ENCODE data around the gene ZNF45. TPM values are rescaled to one million over a fixed set of nuclear protein-coding genes. Genes with fewer than 3 reads are reported as not detected.

Gene ZNF45
- total and polyA plus RNA-seq, 2 of the 13 experiments (the other 11 are each of a cell fraction or from before 2014, with no cell fraction given): 2.4 to 11.3 TPM

GRCh38 chr19:43910884-43911283 is 24.2 kb downstream of the ZNF45 start:
- no peak overlapping the region for H3K4me2 ChIP-seq (ENCODE audit: low read depth, low read length)
- no peak for TF ChIP-seq ZNF512 (CRISPR knock-in tag; IDR thresholded peaks at IDR 0.05)
- no peak for TF ChIP-seq ZNF282 (IDR thresholded peaks at IDR 0.05; ENCODE audit: partially characterized antibody)
- no peak for TF ChIP-seq KDM4B (CRISPR knock-in tag; IDR thresholded peaks at IDR 0.05)
- no peak for TF ChIP-seq ZNF547 (CRISPR knock-in tag; IDR thresholded peaks at IDR 0.05)
- TF ChIP-seq PREB (CRISPR knock-in tag; IDR thresholded peaks at IDR 0.05): no peak
- no peak for TF ChIP-seq ZBTB14 (CRISPR knock-in tag; IDR thresholded peaks at IDR 0.05)
- TF ChIP-seq ZNF720 (CRISPR knock-in tag; IDR thresholded peaks at IDR 0.05): no peak
- no peak for TF ChIP-seq CENPX (CRISPR knock-in tag; IDR thresholded peaks at IDR 0.05)
- no peak for TF ChIP-seq GPBP1L1 (CRISPR knock-in tag; IDR thresholded peaks at IDR 0.05)
- no peak for TF ChIP-seq HOXA7 (CRISPR knock-in tag; IDR thresholded peaks at IDR 0.05)
- TF ChIP-seq FOXJ3 (CRISPR knock-in tag; IDR thresholded peaks at IDR 0.05; ENCODE audit: borderline replicate concordance): no peak
- no peak for TF ChIP-seq ZNF274 (CRISPR knock-in tag; IDR thresholded peaks at IDR 0.05)
- TF ChIP-seq IRF1 (CRISPR knock-in tag; IDR thresholded peaks at IDR 0.05; ENCODE audit: low read depth): no peak
- no peak for DNase-seq (ENCODE audit: low spot score)
- H3K79me2 ChIP-seq (ENCODE audit: insufficient read depth, low read length): no peaks in the 10 kb centered on the region
- no TSS peak for BruUV-seq (replicated peaks)
- H3K4me3 ChIP-seq (replicated peaks in 1 of 3; ENCODE audit: insufficient read depth in 1 of 3, low read depth in 2 of 3, low read length in 3 of 3): no peak overlapping the region
- no peaks in the 10 kb centered on the region for H4K20me1 ChIP-seq (ENCODE audit: insufficient read depth, low read length)
- H3K27ac ChIP-seq (ENCODE audit: extremely low read length, insufficient read depth, low read length): no peak overlapping the region
- in situ Hi-C loops (cut with HindIII; ENCODE audit: extremely low pct_ligation_motif_present, low pct_unique_long_range_greater_than_20kb) (no loop called here), intact Hi-C loops (cut with micrococcal nuclease; ENCODE audit: unreplicated experiment) (no loop called here)
- no peak overlapping the region for H2AFZ ChIP-seq (ENCODE audit: low read length)
- H3K4me1 ChIP-seq (ENCODE audit: insufficient read depth, low read length): no peaks in the 10 kb centered on the region
- ATAC-seq: no peak
- H3K9ac ChIP-seq (ENCODE audit: insufficient read depth, low read depth, low read length): no peak overlapping the region
- CTCF ChIA-PET (ENCODE audit: low intra/inter-chr PET ratio, low total read pairs): no interaction called here
- FAIRE-seq: no peak
- H3K27me3 ChIP-seq (ENCODE audit: control insufficient read depth in 1 of 2, insufficient read depth in 2 of 2, low read length in 2 of 2): no peaks in the 10 kb centered on the region
- H3K36me3 ChIP-seq (replicated peaks in 1 of 2; ENCODE audit: control insufficient read depth in 1 of 2, insufficient read depth in 2 of 2, low read length in 2 of 2): peaks cover 8 to 28% of the 10 kb centered on the region in 2 experiments; a peak in 4 of 5 replicates
- POLR2A ChIA-PET: no interaction called here
- peaks cover 70% of the 10 kb centered on the region for H3K9me3 ChIP-seq (ENCODE audit: low read length)
